Measurements from ENCODE around the gene PRRG2.

PRRG2 gene

DNA sequence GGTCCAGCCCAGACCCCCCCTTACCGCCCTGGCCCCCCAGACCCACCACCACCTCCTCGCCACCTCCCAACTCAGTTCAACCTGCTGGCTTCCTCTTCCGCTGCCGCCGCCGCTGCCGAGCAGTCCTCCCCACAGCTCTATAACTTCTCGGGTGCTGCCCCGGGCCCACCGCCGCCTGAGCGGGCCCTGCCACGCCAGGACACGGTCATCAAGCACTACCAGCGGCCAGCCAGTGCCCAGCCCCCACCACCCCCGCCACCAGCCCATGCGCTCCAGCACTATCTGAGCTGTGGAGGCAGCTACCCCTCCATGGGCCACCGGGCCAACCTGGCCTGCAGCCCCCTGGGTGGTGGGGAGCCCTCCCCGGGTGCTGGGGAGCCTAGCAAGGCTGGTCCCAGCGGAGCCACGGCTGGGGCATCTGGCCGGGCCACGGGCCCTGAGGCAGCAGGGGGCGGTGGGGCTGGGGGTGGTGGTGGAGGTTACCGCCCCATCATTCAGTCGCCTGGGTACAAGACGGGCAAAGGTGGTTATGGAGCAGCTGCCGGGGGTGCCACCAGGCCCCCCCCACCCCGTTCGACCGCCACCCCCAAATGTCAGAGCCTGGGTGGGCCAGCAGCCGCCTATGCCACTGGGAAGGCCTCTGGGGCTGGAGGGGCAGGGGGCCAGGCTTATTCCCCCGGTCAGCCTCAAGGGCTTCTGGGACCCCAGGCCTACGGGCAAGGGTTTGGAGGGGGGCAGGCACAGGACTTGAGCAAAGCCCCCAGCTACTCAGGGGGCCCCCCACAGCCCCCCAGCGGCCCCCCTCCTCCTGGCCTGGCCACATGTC, 14.1 kb downstream of the PRRG2 start:
- H3K27ac ChIP-seq (ENCODE audit: low read depth, low read length) = no peak overlapping the region
- H3K9me3 ChIP-seq (ENCODE audit: control insufficient read depth, insufficient read depth, low read length) = no peaks in the 10 kb centered on the region
- H3K4me3 ChIP-seq (ENCODE audit: low read depth, low read length) = no peak overlapping the region
- H3K27me3 ChIP-seq (ENCODE audit: control insufficient read depth, insufficient read depth, low read length) = no peaks in the 10 kb centered on the region
- H3K9ac ChIP-seq (ENCODE audit: low read depth, low read length) = no peak overlapping the region
- peaks cover 6% of the 10 kb centered on the region for H3K4me1 ChIP-seq (ENCODE audit: control insufficient read depth, insufficient read depth, low read length)
- H3K36me3 ChIP-seq (ENCODE audit: control insufficient read depth, insufficient read depth, low read length) = peaks cover 59% of the 10 kb centered on the region

DNA sequence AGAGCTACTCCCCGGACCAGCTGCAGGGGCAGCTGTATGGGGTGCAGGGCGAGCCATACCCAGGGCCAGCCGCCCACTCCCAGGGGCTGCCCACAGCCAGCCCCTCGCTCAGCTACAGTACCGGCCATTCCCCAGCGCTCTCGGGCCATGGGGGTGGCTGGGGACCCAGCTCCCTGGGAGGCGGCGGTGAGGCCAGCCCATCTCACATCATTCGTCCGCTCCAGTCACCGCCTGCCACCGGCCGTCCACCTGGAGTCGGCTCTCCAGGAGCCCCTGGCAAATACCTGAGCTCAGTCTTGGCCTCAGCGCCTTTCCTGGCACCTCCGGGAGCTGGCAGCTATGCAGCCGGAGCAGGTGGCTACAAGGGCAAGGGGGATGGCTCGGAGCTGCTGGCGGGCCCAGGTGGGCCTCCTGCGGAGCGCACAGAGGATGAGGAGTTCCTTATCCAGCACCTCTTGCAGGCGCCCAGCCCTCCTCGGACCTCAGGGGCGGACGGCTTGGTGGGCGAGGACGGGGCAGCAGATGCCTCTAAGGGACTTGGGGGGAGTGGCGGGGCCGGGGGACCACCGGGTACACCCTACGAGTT, 14.8 kb downstream of the PRRG2 start:
- Histone ChIP-seq H3K27me3 (ENCODE audit: control insufficient read depth, insufficient read depth, low read length) (no peaks in the 10 kb centered on the region), H3K9ac (ENCODE audit: low read depth, low read length) (no peak overlapping the region), H3K4me3 (ENCODE audit: low read depth, low read length) (no peak overlapping the region), H3K27ac (ENCODE audit: low read depth, low read length) (no peak overlapping the region), H3K9me3 (ENCODE audit: control insufficient read depth, insufficient read depth, low read length) (no peaks in the 10 kb centered on the region), H3K4me1 (ENCODE audit: control insufficient read depth, insufficient read depth, low read length) (peaks cover 6% of the 10 kb centered on the region), H3K36me3 (ENCODE audit: control insufficient read depth, insufficient read depth, low read length) (peaks cover 66% of the 10 kb centered on the region)

DNA sequence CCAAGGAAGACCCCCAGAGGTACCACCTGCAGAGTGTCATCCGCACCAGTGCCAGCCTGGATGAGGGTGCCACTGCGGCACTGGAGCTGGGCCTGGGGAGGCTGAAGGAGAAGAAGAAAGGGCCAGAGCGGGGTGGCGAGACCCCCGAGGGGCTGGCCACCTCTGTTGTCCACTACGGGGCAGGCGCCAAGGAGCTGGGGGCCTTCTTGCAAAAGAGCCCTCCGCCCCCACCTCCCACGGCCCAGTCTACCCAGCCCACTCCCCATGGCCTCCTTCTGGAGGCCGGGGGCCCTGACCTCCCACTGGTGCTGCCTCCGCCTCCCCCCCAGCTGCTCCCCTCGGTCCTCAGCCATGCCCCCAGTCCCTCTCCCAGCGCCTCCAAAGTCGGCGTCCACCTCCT, 15.3 kb downstream of the PRRG2 start:
- Histone ChIP-seq H3K36me3 (ENCODE audit: control insufficient read depth, insufficient read depth, low read length) (peaks cover 71% of the 10 kb centered on the region), H3K9ac (ENCODE audit: low read depth, low read length) (no peak overlapping the region), H3K27me3 (ENCODE audit: control insufficient read depth, insufficient read depth, low read length) (no peaks in the 10 kb centered on the region)

DNA sequence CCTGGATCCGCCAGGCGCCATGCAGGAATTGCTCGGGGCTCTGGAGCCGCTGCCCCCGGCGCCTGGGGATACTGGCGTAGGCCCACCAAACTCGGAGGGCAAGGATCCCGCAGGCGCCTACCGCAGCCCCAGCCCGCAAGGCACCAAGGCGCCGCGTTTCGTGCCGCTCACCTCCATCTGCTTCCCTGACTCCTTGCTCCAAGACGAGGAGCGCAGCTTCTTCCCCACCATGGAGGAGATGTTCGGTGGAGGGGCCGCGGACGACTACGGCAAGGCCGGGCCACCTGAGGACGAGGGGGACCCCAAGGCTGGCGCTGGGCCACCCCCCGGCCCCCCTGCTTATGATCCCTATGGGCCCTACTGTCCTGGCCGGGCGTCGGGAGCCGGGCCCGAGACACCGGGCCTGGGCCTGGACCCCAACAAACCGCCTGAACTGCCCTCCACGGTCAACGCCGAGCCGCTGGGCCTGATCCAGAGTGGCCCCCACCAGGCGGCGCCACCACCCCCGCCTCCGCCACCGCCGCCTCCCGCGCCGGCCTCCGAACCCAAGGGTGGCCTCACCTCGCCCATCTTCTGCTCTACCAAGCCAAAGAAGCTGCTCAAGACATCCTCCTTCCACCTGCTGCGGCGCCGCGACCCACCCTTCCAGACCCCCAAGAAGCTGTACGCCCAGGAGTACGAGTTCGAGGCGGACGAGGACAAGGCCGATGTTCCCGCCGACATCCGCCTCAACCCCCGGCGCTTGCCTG, 16.0 kb downstream of the PRRG2 start:
- no peak overlapping the region for H3K4me3 ChIP-seq (ENCODE audit: low read depth, low read length)
- no peak overlapping the region for H3K27ac ChIP-seq (ENCODE audit: low read depth, low read length)
- no peak overlapping the region for H3K9ac ChIP-seq (ENCODE audit: low read depth, low read length)
- no peaks in the 10 kb centered on the region for H3K27me3 ChIP-seq (ENCODE audit: control insufficient read depth, insufficient read depth, low read length)
- H3K4me1 ChIP-seq (ENCODE audit: control insufficient read depth, insufficient read depth, low read length) = peaks cover 6% of the 10 kb centered on the region
- H3K9me3 ChIP-seq (ENCODE audit: control insufficient read depth, insufficient read depth, low read length) = no peaks in the 10 kb centered on the region
- peaks cover 77% of the 10 kb centered on the region for H3K36me3 ChIP-seq (ENCODE audit: control insufficient read depth, insufficient read depth, low read length)

More for the DNA sequence above, 15.3 kb downstream of the PRRG2 start:
- H3K27ac ChIP-seq (ENCODE audit: low read depth, low read length) = no peak overlapping the region
- H3K9me3 ChIP-seq (ENCODE audit: control insufficient read depth, insufficient read depth, low read length) = no peaks in the 10 kb centered on the region
- peaks cover 6% of the 10 kb centered on the region for H3K4me1 ChIP-seq (ENCODE audit: control insufficient read depth, insufficient read depth, low read length)
- no peak overlapping the region for H3K4me3 ChIP-seq (ENCODE audit: low read depth, low read length)

DNA sequence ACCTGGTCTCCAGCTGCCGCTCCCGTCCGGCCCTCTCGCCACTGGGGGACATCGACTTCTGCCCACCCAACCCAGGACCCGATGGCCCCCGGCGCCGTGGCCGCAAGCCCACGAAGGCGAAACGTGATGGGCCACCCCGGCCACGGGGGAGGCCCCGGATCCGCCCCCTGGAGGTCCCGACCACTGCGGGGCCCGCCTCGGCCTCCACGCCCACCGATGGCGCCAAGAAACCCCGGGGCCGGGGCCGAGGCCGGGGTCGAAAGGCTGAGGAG, 16.5 kb downstream of the PRRG2 start:
- Histone ChIP-seq H3K4me3 (ENCODE audit: low read depth, low read length) (no peak overlapping the region), H3K27ac (ENCODE audit: low read depth, low read length) (no peak overlapping the region), H3K9ac (ENCODE audit: low read depth, low read length) (no peak overlapping the region), H3K27me3 (ENCODE audit: control insufficient read depth, insufficient read depth, low read length) (no peaks in the 10 kb centered on the region), H3K9me3 (ENCODE audit: control insufficient read depth, insufficient read depth, low read length) (no peaks in the 10 kb centered on the region), H3K4me1 (ENCODE audit: control insufficient read depth, insufficient read depth, low read length) (peaks cover 6% of the 10 kb centered on the region), H3K36me3 (ENCODE audit: control insufficient read depth, insufficient read depth, low read length) (peaks cover 82% of the 10 kb centered on the region)

DNA sequence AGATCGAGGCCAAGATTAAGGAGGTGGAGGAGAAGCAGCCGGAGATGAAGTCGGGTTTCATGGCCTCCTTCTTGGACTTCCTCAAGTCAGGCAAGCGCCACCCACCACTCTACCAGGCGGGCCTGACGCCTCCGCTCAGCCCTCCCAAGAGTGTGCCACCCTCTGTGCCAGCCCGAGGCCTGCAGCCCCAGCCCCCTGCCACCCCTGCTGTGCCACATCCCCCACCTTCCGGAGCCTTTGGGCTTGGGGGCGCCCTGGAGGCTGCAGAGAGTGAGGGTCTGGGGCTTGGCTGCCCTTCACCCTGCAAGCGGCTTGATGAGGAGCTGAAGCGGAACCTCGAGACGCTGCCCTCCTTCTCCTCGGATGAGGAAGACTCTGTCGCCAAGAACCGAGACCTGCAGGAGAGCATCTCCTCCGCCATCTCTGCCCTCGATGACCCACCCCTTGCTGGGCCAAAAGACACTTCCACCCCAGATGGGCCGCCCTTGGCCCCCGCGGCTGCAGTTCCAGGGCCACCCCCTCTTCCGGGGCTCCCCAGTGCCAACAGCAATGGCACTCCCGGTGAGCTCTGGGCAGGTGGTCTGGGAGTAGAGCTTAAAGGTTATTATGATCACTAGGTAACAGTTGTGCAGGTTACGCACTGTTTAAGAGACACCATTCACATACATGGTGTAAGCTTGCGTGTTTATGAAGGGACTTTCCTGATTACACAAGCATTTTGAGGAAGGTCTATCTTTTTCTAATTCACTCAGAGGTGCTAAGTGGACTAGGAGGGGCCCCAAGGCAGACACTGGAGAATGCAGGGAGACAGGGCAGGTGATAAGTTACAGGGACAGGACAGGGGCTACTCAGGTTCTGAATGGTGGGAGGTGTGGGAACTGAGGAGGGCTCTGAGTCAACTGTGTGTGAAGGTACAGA, 18.5 kb downstream of the PRRG2 start:
- Histone ChIP-seq H3K27me3 (ENCODE audit: control insufficient read depth, insufficient read depth, low read length) (no peaks in the 10 kb centered on the region), H3K36me3 (ENCODE audit: control insufficient read depth, insufficient read depth, low read length) (peaks cover 90% of the 10 kb centered on the region), H3K27ac (ENCODE audit: low read depth, low read length) (no peak overlapping the region), H3K4me1 (ENCODE audit: control insufficient read depth, insufficient read depth, low read length) (no peaks in the 10 kb centered on the region), H3K4me3 (ENCODE audit: low read depth, low read length) (no peak overlapping the region), H3K9me3 (ENCODE audit: control insufficient read depth, insufficient read depth, low read length) (no peaks in the 10 kb centered on the region), H3K9ac (ENCODE audit: low read depth, low read length) (no peak overlapping the region)

DNA sequence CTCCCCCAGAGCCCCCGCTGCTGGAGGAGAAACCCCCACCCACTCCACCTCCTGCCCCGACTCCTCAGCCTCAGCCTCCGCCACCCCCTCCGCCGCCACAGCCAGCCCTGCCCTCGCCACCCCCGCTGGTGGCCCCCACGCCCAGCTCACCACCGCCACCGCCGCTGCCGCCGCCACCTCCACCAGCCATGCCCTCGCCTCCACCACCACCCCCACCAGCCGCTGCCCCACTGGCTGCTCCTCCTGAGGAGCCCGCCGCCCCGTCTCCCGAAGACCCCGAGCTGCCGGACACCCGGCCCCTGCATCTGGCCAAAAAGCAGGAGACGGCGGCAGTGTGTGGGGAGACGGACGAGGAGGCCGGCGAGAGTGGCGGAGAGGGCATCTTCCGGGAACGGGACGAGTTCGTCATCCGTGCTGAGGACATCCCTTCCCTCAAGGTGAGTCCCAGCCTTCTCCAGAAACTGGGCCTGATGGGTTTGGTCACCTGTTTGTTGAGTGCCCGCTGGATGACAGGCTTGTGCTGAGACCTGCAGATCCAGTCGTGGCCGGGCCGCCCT, 20.4 kb downstream of the PRRG2 start:
- Histone ChIP-seq H3K9ac (ENCODE audit: low read depth, low read length) (no peak overlapping the region), H3K27me3 (ENCODE audit: control insufficient read depth, insufficient read depth, low read length) (no peaks in the 10 kb centered on the region), H3K4me1 (ENCODE audit: control insufficient read depth, insufficient read depth, low read length) (no peaks in the 10 kb centered on the region), H3K36me3 (ENCODE audit: control insufficient read depth, insufficient read depth, low read length) (peaks cover 88% of the 10 kb centered on the region), H3K27ac (ENCODE audit: low read depth, low read length) (no peak overlapping the region), H3K4me3 (ENCODE audit: low read depth, low read length) (no peak overlapping the region), H3K9me3 (ENCODE audit: control insufficient read depth, insufficient read depth, low read length) (no peaks in the 10 kb centered on the region)

DNA sequence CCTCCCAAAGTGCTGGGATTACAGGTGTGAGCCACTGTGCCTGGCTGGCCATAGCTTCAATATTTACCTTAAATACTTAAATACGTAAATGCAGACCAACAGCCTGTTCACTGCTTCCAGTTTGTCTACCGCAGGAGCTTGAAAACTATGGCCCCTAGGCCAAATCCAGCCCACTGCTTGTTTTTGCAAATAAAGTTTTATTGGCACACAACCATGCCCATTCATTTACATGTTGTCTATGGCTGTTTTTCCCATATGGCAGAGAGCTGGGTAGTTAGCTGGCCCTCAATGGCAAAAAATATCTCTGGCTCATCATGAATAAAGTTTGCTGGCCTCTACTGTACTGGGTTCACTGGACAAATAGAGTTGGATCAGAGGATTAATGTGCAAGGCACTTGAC, 21.7 kb downstream of the PRRG2 start:
- no peaks in the 10 kb centered on the region for H3K4me1 ChIP-seq (ENCODE audit: control insufficient read depth, insufficient read depth, low read length)
- peaks cover 88% of the 10 kb centered on the region for H3K36me3 ChIP-seq (ENCODE audit: control insufficient read depth, insufficient read depth, low read length)
- no peaks in the 10 kb centered on the region for H3K27me3 ChIP-seq (ENCODE audit: control insufficient read depth, insufficient read depth, low read length)
- no peak overlapping the region for H3K4me3 ChIP-seq (ENCODE audit: low read depth, low read length)
- H3K9ac ChIP-seq (ENCODE audit: low read depth, low read length) = no peak overlapping the region
- no peaks in the 10 kb centered on the region for H3K9me3 ChIP-seq (ENCODE audit: control insufficient read depth, insufficient read depth, low read length)
- no peak overlapping the region for H3K27ac ChIP-seq (ENCODE audit: low read depth, low read length)

DNA sequence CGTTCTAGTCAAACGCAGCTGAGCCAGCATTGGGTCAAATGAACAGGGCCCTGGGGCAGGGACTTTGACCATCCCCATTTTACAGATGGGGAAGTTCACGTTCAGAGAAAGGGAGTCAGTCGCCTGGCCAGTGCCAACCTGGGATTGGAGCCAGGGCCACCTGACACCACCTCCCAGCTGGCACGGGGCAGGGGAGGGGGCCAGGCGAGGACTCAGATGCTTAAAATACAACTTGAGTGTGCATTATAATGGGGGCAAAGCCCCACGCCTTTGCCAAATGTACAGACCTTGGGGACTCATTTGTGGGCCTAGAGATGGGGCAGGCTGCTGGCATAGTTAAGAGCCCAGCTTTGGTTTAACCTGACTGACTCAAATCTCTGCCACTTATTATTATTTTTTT, 24.5 kb downstream of the PRRG2 start:
- Histone ChIP-seq H3K27ac (ENCODE audit: low read depth, low read length) (no peak overlapping the region), H3K4me3 (ENCODE audit: low read depth, low read length) (no peak overlapping the region), H3K9me3 (ENCODE audit: control insufficient read depth, insufficient read depth, low read length) (no peaks in the 10 kb centered on the region), H3K9ac (ENCODE audit: low read depth, low read length) (no peak overlapping the region), H3K4me1 (ENCODE audit: control insufficient read depth, insufficient read depth, low read length) (no peaks in the 10 kb centered on the region), H3K36me3 (ENCODE audit: control insufficient read depth, insufficient read depth, low read length) (peaks cover 88% of the 10 kb centered on the region), H3K27me3 (ENCODE audit: control insufficient read depth, insufficient read depth, low read length) (no peaks in the 10 kb centered on the region)

DNA sequence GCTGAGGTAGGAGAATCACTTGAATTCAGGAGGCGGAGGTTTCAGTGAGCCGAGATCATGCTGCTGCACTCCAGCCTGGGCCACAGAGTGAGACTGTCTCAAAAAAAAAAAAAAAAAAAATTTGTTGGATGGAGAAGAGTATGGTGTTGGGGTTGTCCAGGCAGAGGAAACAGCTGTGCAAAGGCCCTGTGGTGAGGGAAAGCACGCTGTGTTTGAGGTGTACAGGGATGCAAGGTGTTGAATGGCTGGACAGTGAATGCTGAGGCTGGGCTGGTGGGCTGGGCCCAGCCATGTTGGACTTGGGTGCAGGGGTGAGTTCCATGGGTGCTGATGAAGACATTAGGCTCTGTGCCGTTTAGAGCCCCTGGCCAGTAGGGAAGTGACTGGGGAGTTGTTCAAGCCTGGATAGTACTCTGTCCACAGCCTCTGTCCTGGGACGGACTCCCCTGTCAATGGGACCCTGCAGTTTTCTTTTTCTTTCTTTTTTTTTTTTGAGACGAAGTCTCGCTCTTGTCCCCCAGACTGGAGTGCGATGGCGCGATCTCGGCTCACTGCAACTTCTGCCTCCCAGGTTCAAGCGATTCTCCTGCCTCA, 28.5 kb downstream of the PRRG2 start:
- no peak overlapping the region for H3K27ac ChIP-seq (ENCODE audit: low read depth, low read length)
- H3K36me3 ChIP-seq (ENCODE audit: control insufficient read depth, insufficient read depth, low read length) = peaks cover 70% of the 10 kb centered on the region
- H3K27me3 ChIP-seq (ENCODE audit: control insufficient read depth, insufficient read depth, low read length) = no peaks in the 10 kb centered on the region
- no peak overlapping the region for H3K4me3 ChIP-seq (ENCODE audit: low read depth, low read length)
- no peaks in the 10 kb centered on the region for H3K4me1 ChIP-seq (ENCODE audit: control insufficient read depth, insufficient read depth, low read length)
- no peak overlapping the region for H3K9ac ChIP-seq (ENCODE audit: low read depth, low read length)
- no peaks in the 10 kb centered on the region for H3K9me3 ChIP-seq (ENCODE audit: control insufficient read depth, insufficient read depth, low read length)

Data from HUES48 (cell line).